Cardiac muscle cell (in vitro differentiated cells and primary cell): ENCODE results near the gene DNAH8. TPM values are rescaled to one million over a fixed set of nuclear protein-coding genes. Genes with fewer than 3 reads are reported as not detected.

Source experiments
- DNase-seq, 2 donors: peaks; one replicate each; pipeline versions ENCODE4 v3.0.0 to v3.0.0-alpha.2; 2010 to 2017; ENCODE audit warnings: low read depth in 1 of 2, low spot score in 1 of 2
- H3K27ac ChIP-seq: fragments of 200-600 bp; sonication (generic); 2 replicates; pipeline ENCODE4 v1.5.1; 2016
- H3K27me3 ChIP-seq: fragments of 200-600 bp; sonication (generic); 2 replicates; pipeline ENCODE4 v1.6.0; 2016; ENCODE audit warnings: control low read depth
- H3K36me3 ChIP-seq: fragments of 200-600 bp; sonication (generic); 2 replicates; pipeline ENCODE4 v1.5.1; 2016; ENCODE audit warnings: control low read depth
- H3K4me1 ChIP-seq: fragments of 200-600 bp; sonication (generic); 2 replicates; pipeline ENCODE4 v1.8.1; 2017; ENCODE audit warnings: low read depth, mild to moderate bottlenecking, mixed run types
- H3K4me3 ChIP-seq: fragments of 200-600 bp; sonication (generic); 2 replicates; pipeline ENCODE4 v1.5.1; 2016; ENCODE audit warnings: mild to moderate bottlenecking
- H3K9me3 ChIP-seq: fragments of 200-600 bp; sonication (generic); 2 replicates; pipeline ENCODE4 v1.5.1; 2017; ENCODE audit warnings: low read depth, mild to moderate bottlenecking, control low read depth
- polyA plus RNA-seq: library from polyadenylated mRNA; unstranded; fragments of >200 nt; fragmentation: Nextera tagmentation; extraction: Ambion mirVana; gene quantifications from 2 replicates; pipeline ENCODE4 v1.2.1, GENCODE V29; 2016
- total RNA-seq: library from RNA; depleted of rRNA; stranded (reverse); fragments of >200 nt; gene quantifications from 2 replicates; pipeline ENCODE4 v1.2.3, GENCODE V29; 2016
- TF ChIP-seq, protein P1 (sequence below): IDR thresholded peaks from 2 replicates; pipeline ENCODE4 v1.5.1; 2012; ENCODE audit warnings: low read depth, mild to moderate bottlenecking, low read length

Gene DNAH8
- total and polyA plus RNA-seq, 2 experiments from 2014 or later = not detected

GRCh38 chr6:38676974-38677544 lies 38.1 kb upstream of the DNAH8 start:
- H3K36me3 ChIP-seq = peaks cover 28% of the 10 kb centered on the region
- no peak for DNase-seq
- no peaks in the 10 kb centered on the region for H3K4me1 ChIP-seq
- TF ChIP-seq, protein P1, sequence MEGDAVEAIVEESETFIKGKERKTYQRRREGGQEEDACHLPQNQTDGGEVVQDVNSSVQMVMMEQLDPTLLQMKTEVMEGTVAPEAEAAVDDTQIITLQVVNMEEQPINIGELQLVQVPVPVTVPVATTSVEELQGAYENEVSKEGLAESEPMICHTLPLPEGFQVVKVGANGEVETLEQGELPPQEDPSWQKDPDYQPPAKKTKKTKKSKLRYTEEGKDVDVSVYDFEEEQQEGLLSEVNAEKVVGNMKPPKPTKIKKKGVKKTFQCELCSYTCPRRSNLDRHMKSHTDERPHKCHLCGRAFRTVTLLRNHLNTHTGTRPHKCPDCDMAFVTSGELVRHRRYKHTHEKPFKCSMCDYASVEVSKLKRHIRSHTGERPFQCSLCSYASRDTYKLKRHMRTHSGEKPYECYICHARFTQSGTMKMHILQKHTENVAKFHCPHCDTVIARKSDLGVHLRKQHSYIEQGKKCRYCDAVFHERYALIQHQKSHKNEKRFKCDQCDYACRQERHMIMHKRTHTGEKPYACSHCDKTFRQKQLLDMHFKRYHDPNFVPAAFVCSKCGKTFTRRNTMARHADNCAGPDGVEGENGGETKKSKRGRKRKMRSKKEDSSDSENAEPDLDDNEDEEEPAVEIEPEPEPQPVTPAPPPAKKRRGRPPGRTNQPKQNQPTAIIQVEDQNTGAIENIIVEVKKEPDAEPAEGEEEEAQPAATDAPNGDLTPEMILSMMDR = no peak
- peak overlapping the region; percentile 53 for H3K27ac ChIP-seq
- H3K9me3 ChIP-seq = no peaks in the 10 kb centered on the region
- no peak overlapping the region for H3K4me3 ChIP-seq
- H3K27me3 ChIP-seq = no peaks in the 10 kb centered on the region

- H3K4me1 ChIP-seq = no peaks in the 10 kb centered on the region
- TF ChIP-seq, protein P1 = no peak
- peaks cover 39% of the 10 kb centered on the region for H3K36me3 ChIP-seq
- no peak for DNase-seq
- H3K9me3 ChIP-seq = no peaks in the 10 kb centered on the region
- no peaks in the 10 kb centered on the region for H3K27me3 ChIP-seq
- no peak overlapping the region for H3K4me3 ChIP-seq
- H3K27ac ChIP-seq = no peak overlapping the region
Measured at GRCh38 chr6:38678178-38678760, 36.8 kb upstream of the DNAH8 start.

GRCh38 chr6:38679668-38680067 lies 35.4 kb upstream of the DNAH8 start:
- TF ChIP-seq, protein P1 = no peak
- Histone ChIP-seq H3K36me3 (peaks cover 41% of the 10 kb centered on the region), H3K4me3 (no peak overlapping the region)

DNA sequence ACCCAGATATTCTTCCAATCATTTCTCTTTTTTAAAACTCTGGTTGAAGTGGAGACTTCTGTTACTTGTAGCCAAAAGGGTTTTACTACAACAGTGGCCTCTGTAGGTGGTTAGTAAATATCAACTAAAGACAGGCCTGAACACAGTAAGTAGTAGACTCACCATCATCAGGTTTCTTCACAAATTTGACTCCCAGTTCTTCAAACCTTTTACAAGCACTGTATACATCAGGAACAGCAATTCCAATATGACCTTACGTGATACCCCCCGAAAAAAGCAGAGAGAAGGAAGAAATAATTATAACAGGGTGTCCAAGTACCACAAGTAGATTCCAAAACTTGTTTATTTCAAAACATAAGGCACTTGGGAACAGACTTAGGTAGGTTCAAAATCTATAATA lies 33.3 kb upstream of the DNAH8 start:
- Histone ChIP-seq H3K27me3 (no peaks in the 10 kb centered on the region), H3K36me3 (peaks cover 29% of the 10 kb centered on the region), H3K27ac (no peak overlapping the region), H3K4me1 (no peaks in the 10 kb centered on the region), H3K4me3 (no peak overlapping the region), H3K9me3 (no peaks in the 10 kb centered on the region)
- TF ChIP-seq, protein P1 = no peak
- DNase-seq = no peak

More at GRCh38 chr6:38679668-38680067, 35.4 kb upstream of the DNAH8 start:
- Histone ChIP-seq H3K9me3 (no peaks in the 10 kb centered on the region), H3K27me3 (no peaks in the 10 kb centered on the region), H3K4me1 (no peaks in the 10 kb centered on the region), H3K27ac (no peak overlapping the region)
- DNase-seq = no peak

DNA sequence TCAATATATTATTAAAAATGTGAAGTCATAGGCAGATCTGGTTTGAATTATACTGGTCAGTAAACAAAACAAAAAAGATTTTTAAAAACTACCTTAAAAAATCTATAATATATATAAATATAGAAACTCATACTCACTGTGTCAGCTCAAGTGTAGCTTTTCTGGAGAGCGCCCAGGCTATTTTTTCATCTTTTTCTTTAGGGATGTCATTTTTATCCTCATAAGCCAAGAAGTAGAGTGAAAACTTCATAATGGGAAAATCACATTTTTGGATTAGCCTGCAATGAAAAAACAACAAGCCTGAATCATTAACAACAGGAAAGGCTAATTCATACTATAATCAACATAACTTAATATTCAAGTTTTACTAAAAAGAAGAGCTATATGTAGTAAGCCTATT lies 30.9 kb upstream of the DNAH8 start:
- Histone ChIP-seq H3K4me3 (no peak overlapping the region), H3K4me1 (no peaks in the 10 kb centered on the region), H3K9me3 (no peaks in the 10 kb centered on the region), H3K36me3 (peaks cover 22% of the 10 kb centered on the region), H3K27ac (no peak overlapping the region), H3K27me3 (no peaks in the 10 kb centered on the region)
- TF ChIP-seq, protein P1 = no peak
- DNase-seq = no peak
